ENCODE results near the gene PTPRD.

PTPRD gene

DNA sequence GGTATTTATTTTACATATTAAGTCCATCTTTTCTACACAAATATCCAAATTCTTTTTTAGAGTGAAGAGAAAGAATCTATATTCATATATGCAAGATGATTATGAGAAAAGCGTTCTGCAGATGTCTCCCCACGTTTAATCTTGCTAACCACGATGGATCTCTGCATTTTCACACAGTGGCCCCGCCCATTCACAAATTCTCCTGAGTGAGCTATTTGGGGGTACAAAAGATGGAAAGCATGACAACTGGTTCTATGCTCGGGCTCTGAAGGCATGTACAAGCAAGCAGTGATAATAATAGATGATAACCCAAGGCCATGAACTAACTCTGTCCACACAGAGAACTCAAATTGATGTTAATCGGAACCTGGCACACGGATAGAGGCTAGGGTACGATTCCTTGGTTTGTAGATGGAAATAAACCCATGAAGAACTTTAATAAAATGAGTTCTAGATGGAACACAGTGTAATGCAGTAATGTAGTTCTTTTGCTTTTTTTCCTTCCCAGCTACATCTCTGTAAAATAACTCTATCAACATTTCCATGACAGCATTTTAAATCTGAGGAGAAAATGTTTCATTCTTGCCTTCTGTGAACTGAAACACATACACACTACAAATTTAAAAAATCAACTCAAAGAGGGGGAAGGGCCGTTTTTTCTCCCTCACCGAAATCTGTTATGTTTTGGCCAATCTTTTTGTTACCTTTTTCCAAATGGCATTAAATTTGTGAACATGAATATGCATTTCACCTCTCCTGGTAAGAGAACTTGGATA lies 1961.5 kb downstream of the PTPRD start:
- no peak for DNase-seq

- no peak for DNase-seq
These were observed 1963.0 kb downstream of the PTPRD start for GRCh38 chr9:8649807-8650206.

- DNase-seq: no peak
These were observed 1963.6 kb downstream of the PTPRD start for GRCh38 chr9:8649160-8649559.

DNA sequence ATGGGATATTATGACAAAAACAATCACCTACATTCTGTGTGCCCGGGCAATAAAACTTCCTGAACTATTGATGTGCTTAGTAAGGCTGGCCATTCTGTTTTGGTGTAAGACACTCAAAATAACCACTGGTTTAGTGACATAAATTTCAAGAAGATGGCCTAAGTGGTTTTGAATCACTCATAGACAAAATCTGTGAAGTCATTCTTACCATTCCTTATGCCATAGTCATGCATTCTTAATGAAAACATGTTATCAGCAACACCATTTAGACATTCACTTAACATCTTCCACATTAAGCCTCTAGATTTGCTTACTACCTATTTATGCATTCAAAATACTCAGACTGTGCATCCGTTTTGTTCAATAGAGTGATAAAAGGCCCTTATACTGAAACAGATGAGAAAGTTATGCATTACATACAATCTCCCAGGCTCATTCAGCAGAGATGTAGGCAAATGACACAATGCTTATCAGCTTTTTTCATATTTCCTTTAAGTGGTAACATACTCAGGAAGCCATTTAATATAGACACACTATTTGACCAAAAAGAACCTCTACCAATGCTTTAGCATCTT lies 1964.4 kb downstream of the PTPRD start:
- DNase-seq: no peak

DNA sequence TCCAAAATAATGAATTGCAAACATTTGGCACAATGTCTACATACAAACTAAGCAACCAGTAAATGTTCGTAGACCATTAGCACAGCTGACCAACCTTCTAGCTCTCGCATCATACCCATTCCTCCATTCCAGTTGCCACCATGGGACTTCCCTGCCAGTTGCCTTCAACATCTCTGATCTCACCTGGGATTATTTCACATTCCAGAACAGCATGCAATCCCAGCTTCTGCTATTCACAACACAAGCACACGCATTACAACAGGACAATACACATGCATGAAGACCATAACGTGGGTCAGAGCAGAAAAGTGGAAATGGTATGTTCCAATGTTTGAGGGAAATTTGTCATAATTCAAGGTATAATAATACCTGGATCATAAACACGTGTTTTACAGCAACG lies 1965.0 kb downstream of the PTPRD start:
- no peak for DNase-seq

GRCh38 chr9:8644571-8644970 lies 1968.2 kb downstream of the PTPRD start:
- DNase-seq: no peak

GRCh38 chr9:8643896-8644295 lies 1968.9 kb downstream of the PTPRD start:
- DNase-seq: no peak

- no peak for DNase-seq
These were observed 1969.3 kb downstream of the PTPRD start for GRCh38 chr9:8643464-8643863.

- no peak for DNase-seq
These were observed 1972.0 kb downstream of the PTPRD start for GRCh38 chr9:8640761-8641160.

DNA sequence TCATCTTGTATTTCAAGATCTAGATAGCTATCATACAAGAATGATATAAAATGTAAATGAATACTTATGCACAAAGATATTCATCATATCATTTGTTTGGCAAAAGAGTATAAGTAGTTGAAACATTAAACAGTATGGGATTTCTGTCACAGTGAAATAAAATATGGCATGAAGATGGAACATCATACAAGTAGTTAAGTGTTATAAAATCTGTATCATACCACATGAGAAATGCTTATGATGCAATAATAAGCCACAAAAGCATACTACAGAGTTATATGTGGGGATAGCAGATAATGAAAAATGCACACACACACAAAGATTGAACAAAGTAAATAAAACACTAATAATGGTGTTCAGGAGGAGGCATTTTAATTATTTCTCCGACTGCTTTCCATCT lies 1975.2 kb downstream of the PTPRD start:
- DNase-seq: no peak

GRCh38 chr9:8633784-8634183 lies 1979.0 kb downstream of the PTPRD start:
- no peak for DNase-seq

DNA sequence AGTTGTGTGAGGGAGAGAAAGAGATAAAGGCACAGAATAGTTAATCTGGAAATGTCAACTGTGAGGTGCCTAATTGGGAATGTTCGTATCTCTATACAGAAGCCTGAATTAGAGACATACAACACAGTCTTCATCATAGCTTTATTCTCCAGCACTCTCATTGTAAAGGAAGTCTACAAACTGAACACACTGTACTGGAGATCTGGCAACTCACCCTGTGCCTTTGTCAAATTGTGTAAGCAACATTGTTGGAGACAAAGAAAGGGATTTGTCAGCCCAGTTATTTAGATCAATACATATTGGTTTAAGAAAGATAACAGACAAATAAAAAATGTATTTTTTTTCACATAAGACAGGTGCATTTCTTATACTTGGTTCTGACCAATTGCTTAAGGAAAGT lies 1980.3 kb downstream of the PTPRD start:
- no peak for DNase-seq

- DNase-seq: no peak
These were observed 1984.0 kb downstream of the PTPRD start for GRCh38 chr9:8628791-8629190.

GRCh38 chr9:8627976-8628679 lies 1984.7 kb downstream of the PTPRD start:
- peak; percentile 94 for DNase-seq

DNA sequence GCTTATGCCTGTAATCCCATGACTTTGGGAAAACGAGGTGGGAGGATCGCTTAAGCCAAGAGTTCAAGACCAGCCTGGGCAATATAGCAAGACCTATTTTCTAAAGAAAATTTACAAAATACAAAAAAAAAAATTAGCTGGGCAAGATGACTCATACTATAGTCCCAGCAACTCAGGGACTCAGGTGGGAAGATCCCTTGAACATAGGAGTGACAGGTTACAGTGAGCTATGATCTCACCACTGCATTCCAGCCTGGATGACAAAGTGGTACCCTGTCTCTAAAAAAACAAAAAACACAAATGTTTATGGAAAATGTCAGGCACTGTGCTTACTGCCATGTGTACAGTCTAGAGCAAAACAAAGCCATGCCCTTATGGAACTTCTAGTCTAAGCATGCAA lies 1989.9 kb downstream of the PTPRD start:
- no peak for DNase-seq

- DNase-seq: no peak
These were observed 1990.5 kb downstream of the PTPRD start for GRCh38 chr9:8622222-8622802.

- DNase-seq: no peak
These were observed 1991.4 kb downstream of the PTPRD start for GRCh38 chr9:8621416-8621815.

- no peak for DNase-seq
These were observed 1996.4 kb downstream of the PTPRD start for GRCh38 chr9:8616414-8616813.

GRCh38 chr9:8614926-8615440 lies 1997.8 kb downstream of the PTPRD start:
- no peak for DNase-seq

- no peak for DNase-seq
These were observed 1999.4 kb downstream of the PTPRD start for GRCh38 chr9:8613346-8613825.

DNA sequence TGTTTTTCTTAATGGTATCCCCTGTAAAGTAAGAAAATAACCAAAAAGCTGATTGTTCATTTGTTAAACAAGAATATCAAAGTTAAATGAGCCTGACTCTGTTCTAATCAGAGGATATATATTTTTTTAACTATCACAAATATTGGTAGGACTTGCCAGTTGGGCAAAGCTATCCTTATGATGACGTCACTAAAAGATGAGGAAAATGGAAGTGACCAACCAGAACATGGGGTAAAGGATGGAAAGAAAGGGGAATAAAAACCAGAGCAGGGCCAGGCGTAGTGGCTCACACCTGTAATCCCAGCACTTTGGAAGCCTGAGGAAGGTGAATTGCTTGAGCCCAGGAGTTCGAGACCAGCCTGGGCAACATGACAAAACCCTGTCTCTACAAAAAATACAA lies 2001.6 kb downstream of the PTPRD start:
- DNase-seq: no peak

- no peak for DNase-seq
These were observed 2002.5 kb downstream of the PTPRD start for GRCh38 chr9:8610256-8610655.

DNA sequence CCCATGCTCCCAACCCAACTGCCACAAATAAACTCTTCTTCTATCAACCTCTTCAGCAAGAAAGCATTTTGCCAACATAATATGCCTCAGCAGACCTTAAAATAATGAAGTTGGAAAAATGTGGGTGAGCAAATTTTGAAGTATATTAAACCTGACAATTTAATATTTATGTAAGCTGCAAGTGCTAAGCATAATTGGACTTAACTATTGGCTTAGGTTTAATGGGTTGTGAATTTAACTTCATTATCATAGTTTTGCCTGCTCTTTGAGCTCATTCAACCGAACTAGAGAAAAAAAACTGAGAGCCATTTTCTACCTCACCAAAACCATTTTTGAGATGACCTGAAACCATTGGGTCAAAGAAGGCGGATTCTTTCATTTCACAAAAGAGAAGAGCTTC lies 2007.7 kb downstream of the PTPRD start:
- no peak for DNase-seq

DNA sequence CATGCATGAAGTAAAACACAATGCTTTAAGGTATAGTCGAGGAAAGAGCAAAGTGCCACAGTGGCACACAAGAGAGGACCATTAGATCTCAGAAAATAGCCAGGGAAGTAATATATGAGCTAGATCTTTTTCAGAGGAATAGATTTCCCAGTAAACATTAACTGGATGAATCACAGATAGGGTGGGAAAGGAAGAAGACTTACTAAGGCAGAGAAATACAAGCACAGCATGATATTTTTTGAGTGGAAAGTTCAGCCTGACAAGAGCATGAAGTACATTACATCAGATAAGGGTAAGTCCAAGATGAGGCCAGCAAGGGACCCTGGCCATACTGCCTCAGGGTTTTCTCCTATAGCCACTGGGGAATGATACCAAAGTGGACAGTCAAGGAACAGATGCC lies 2008.6 kb downstream of the PTPRD start:
- no peak for DNase-seq
